GM21367 (cell line): ENCODE measurements around the gene PCNX3.

Experiments used
- ATAC-seq: cut with Tn5 transposase; IDR thresholded peaks from one replicate; pipeline ENCODE4 v1.9.1; 2021; ENCODE audit not compliant: unreplicated experiment

PCNX3 gene

GRCh38 chr11:65615229-65615949 lies at the start of gene PCNX3:
Gene PCNX3, plus strand, starts transcription at chr11:65615776. Its CDS starts 536 bp downstream, at chr11:65616312.
- ATAC-seq: peak; percentile 62

GRCh38 chr11:65569164-65569972 lies 46.2 kb upstream of the PCNX3 start:
- no peak for ATAC-seq

GRCh38 chr11:65569973-65570918 lies 45.3 kb upstream of the PCNX3 start, which contains the start of gene ZNRD2:
Gene ZNRD2, plus strand, starts transcription at chr11:65570477. Its CDS starts 15 bp downstream, at chr11:65570492.
- ATAC-seq: peak; percentile 43

- ATAC-seq: no peak
Measured at GRCh38 chr11:65571420-65571819, 44.2 kb upstream of the PCNX3 start.

DNA sequence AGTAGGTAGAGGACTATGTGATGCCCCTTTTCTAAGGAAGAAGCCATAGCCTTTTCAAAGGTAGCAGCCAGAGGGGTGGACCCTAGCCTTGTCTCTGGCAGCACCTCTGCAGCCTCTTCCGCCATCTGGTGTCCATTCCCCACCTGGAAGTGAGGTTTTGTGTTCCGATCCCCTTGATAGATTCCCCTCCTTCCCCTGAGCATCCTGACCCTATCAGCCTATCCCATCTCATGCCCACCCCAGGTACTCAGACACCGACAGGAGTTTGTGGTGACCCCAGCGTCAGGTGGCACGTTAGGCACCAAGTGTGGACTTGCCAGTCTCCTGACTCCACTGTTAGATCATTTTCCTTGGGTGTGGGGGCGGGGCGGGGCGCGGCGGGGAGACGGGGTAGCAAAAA lies 43.6 kb upstream of the PCNX3 start:
- ATAC-seq: no peak

DNA sequence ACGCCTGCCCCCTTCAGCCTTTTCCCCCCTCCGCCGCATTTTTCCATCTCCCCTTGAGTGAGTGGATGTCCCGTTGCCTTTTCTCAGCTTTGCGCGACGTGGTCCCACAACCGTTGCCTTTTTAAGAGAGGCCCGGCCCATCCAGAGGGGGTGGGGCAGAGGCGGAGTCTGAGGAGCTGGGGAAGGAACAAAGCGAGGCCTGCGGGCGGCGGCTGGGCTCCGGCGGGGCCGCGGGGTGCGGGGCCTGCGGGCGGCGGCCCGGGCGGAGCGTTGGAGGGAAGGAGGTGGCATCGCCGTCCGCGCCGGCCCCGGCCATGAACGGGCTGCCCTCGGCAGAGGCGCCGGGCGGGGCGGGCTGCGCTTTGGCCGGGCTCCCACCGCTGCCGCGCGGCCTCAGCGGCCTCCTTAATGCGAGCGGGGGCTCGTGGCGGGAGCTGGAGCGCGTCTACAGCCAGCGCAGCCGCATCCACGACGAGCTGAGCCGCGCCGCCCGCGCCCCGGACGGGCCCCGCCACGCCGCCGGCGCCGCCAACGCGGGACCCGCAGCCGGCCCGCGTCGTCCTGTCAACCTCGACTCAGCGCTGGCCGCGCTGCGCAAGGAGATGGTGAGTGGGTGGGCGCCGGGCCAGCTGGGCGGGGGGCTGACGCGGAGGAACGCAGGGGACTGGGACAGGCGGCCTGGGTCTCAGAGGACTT lies 43.1 kb upstream of the PCNX3 start, which contains the start of gene FAM89B:
TSS of gene FAM89B (plus strand) at position 183 of the 696 bp plus-strand sequence. CDS start at position 315, 132 bp downstream.
- no peak for ATAC-seq

GRCh38 chr11:65573391-65574079 lies 42.0 kb upstream of the PCNX3 start:
- no peak for ATAC-seq

- ATAC-seq: no peak
Measured at GRCh38 chr11:65574109-65574810, 41.3 kb upstream of the PCNX3 start.

- no peak for ATAC-seq
Measured at GRCh38 chr11:65574811-65575567, 40.6 kb upstream of the PCNX3 start.

- no peak for ATAC-seq
Measured at GRCh38 chr11:65575568-65576231, 39.9 kb upstream of the PCNX3 start, which contains the start of gene EHBP1L1. Gene EHBP1L1, plus strand, starts transcription at chr11:65576053. Its CDS starts 250 bp downstream, at chr11:65576303.

DNA sequence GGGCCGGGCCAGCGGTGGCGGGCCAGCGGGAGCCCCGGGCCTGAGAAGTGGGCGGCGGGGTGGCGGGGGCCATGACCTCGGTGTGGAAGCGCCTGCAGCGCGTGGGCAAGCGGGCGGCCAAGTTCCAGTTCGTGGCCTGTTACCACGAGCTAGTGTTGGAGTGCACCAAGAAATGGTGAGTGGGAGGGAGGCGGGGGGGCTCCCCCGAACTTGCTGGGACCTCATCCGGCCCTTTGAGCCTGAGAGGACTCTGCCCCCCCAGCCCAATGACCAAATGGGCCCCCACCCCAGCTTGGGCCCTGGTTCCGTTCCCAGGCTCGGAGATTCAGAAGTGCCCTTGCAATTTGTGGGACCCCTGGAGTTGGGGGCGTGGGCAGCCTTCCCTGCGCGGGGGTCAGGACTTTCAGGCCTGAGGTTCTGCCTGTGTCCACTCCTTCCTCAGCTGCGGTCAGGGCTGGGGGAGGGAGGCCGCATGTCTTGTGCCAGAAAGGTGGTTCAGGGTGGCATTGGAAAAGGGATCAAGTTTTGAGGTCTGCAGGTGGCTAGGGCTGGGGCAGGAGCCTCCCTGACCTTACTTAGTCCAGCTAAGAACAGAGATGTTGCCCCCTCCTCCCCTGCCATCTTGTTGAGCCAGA lies 39.2 kb upstream of the PCNX3 start:
- no peak for ATAC-seq

DNA sequence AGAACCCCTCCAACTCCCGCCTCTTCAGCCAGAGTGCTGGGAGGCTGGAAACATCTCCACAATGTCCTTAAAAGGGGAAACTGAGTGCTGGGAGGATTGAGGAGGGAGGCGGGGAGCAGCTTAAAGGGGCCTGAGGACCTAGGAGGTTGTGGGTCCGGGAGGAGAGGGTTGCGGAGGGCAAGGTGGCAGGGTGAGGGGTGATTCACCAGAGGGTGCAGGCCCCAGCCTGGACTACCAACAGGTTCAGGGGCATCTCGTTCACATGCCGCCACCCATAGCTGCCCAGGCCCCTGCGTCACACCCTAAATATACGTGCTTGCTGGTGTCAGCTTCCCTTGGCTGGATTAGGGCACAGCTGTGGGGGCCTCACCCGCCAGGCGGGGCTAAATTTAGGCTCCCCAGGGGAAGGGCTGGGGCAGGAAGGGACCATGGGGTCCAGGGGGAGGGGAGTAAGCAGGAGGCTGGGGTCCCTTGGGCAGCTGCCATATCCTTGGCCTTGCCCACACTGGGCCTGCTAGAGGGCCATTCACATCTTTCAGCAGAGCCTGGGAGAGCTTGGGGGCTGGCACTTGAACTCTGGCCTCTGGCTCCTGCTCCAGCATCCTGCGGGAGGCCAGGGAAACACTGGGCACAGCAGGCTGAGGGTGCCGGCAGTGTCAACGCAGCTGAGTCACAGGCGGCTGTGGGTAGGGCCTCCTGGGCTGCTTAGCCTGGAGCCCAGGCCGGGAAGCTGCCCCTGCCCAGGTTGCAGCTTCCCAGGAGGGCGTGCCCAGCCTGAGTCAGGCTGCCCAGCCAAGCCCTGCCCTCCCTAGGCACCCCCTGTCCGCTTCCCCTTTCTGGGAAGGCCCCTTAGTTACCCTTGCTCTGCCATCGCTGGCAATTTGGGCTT lies 38.5 kb upstream of the PCNX3 start:
- no peak for ATAC-seq

GRCh38 chr11:65577756-65578109 lies 37.8 kb upstream of the PCNX3 start:
- no peak for ATAC-seq

GRCh38 chr11:65578134-65578533 lies 37.4 kb upstream of the PCNX3 start:
- no peak for ATAC-seq

DNA sequence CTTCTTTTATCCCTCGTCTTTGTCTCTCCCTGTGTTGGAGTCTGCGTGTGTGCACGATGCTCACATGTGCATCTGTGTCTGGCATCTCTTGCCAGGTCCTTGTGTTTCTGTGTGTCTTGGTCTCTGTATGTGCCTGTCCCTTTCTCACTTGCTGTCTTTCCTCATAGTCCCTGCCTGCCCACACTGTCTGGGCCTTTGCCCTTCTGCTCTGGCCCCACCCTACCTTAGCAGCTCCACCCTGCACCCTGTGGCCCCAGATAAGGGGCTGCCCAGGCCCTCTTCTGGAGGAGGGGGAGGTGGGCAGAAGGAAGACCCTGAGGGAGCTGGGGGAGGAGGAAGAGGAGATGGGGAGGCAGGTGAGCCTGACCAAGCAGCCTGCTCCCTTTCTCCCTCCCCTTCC lies 36.9 kb upstream of the PCNX3 start:
- no peak for ATAC-seq

- no peak for ATAC-seq
Measured at GRCh38 chr11:65579291-65579690, 36.3 kb upstream of the PCNX3 start.
